NCI-H2107 treated with DMSO at 0.1 percent for 48 hours (cell line): Measurements from ENCODE around the gene XPR1.
"Not testable (repeated sequence)": the region's sequence is repeated elsewhere in the genome, so short reads cannot be mapped to it uniquely, and the experiment has no call there.

Experiments
- DNase-seq: peaks from one replicate; lab custom pipeline; 2025; ENCODE audit not compliant: unreplicated experiment; lab: John Stamatoyannopoulos, UW

Gene XPR1

DNA sequence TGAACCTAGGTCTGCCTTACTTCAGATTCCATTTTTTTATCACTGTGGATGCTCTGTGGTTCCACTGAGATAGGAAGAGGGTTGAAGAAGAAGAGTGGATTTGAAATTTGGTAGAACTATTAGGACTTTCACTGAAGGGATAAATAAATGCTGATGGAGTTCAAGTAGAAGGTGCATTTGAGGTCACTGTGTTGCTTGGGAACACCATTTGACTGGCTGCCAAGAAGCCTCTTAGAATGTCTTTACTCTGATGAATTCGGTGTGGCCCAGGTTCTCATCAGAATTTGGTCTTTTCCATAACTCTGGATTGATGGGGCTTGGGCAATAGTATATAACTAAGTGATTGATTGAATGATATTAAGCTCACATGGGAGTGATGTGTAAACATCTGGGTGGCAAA lies 11.9 kb downstream of the XPR1 start:
- DNase-seq, result peak; percentile 34

DNA sequence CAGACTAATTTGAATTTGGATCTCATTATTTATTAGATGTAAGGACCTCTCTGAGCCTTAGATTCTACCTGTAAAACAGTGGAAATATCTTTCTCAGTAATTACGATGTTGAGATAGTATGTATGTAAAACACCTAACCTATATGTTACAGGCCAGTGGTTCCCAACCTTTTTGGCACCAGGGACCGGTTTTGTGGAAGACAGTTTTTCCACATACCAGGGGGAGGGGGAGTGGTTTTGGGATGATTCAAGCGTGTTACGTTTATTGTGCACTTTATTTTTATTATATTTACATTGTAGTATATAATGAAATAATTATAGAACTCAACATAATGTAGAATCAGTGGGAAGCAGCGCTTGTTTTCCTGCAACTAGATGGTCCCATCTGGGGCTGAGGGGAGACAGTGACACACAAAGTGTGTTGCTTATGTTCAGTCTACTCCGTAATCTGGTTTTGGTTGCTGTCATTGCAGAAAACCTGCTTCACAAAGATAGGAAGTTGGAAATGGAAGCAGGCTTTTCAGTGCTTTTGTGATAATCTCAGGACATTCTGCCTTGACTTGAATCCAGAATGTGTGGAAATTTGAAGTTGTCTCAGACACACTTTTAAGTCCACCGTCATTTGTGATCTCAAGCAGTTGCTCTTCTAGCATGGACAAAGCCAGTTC lies 12.8 kb downstream of the XPR1 start:
- no peak for DNase-seq

DNA sequence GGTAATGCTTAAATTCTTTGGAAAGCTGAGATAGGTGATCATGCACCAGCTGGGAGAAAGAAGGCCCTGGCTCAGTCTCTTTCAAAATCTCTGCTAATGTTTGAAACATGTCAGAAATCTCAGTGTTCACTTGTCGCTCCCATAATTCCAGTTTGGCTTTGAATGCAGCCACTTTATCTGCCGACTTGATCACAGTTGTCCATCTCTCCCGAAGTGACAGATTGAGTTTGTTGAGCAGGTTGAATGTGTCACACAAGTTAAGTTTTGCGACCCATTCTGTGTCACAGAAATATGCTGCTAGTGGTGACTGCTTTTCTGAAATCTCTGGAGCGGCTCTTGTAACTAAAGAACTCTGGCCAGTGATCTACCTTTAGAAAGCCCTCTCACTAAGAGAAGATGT lies 13.4 kb downstream of the XPR1 start:
- DNase-seq, result not testable (repeated sequence)

DNA sequence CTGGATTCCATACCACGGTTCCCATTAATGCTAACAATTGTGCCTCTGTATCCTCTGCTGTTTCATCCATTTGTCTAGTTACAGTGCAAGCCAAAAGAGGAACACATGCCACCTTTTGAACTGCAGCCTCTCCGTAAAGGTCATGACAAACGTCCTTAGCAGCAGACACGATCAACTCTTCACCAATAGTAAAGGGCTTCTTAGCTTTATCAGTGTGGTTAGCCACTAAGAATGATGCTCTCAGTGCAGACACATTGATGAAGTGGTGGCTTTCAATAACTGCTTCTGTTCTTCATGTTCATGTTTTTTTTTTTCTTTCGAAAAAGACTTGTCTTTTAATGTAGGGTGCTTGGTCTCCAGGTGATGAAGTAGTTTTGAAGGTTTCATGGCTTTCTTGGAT lies 14.3 kb downstream of the XPR1 start:
- no peak for DNase-seq

DNA sequence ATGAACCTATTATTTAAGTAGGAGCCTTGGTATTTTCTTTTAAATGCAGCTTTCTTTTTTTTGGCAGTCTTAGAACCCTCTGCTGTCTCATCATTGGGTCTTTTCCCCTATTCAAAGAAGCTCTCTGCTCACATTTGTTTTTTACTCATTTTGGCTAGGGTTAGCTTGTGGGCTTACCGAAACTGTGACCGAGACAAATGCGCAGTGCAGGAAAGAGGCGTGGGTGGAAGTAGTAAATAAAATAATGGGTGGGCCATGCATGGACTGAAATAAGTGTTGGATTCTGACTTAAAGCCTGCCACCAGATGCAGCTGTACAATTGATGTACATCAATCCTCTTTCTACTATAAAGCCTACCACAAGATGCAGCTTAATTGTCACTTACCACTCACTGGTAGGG lies 14.7 kb downstream of the XPR1 start:
- DNase-seq, result no peak

DNA sequence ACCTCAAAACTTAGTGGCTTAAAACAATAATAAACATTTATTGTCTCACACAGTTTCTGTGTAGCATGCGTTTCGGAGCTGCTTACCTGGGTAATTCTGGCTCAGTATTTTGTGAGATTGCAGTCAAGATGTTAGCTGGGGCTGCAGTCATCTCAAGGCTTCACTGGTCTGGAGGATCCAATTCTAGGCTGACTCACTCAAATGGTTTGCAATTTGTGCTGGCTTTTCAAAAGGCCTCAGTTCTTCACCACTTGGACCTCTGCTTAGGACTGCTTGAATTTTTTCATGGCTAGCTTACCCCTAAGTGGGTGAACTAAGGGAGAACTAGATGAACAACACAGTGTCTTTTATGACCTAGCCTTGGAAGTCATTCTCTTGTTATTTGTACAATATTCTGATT lies 21.0 kb downstream of the XPR1 start:
- no peak for DNase-seq

DNA sequence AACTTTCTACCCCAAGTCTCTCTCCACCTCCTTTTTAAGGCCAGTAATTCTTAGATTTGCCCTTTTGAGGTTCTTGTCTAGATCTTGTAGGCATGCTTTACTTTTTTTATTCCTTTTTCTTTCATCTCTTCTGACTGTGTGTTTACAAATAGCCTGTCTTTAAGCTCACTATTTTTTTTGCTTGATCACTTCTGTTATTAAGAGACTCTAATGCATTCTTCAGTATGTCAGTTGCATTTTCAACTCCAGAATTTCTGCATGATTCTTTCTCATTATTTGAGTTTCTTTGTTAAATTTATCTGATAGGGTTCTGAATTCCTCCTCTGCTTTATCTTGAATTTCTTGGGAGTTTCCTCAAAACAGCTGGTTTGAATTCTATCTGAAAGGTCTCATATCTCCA lies 30.9 kb downstream of the XPR1 start:
- no peak for DNase-seq

DNA sequence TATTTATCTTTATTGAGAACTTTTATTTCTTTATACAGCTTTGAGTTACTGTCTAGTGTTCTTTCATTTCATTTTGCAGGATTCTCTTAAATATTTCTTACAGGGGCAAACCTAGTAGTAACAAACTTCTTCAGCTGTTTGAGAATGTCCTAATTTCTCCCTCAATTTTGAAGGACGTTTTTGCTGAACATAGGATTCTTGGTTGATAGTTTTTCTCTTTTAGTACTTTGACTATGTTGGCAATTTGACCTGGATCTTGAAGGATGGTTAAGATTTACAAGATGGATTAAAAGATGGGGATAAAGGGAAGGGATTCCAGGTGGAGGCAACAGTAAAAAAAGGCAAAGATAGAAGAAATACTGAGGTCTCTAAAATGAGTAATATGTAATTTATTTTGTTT lies 38.9 kb downstream of the XPR1 start:
- no peak for DNase-seq

DNA sequence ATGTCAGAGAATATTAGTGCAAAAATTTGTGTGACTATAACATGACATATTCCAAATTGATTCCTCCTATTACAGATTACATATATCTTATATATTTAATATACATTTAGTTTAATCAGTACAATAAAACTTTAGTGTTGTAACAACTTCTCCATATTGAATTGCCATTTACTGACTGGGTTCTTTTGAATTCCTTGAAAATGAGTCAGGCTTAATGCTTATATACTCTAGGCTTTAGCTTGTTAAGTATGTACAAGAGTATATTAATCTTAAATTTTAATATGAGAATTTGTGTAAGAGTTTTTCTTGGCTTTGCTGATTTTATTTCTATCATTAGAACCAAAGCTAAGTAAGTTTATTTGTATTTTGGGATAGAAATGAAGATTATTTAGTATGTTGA lies 40.3 kb downstream of the XPR1 start:
- no peak for DNase-seq

DNA sequence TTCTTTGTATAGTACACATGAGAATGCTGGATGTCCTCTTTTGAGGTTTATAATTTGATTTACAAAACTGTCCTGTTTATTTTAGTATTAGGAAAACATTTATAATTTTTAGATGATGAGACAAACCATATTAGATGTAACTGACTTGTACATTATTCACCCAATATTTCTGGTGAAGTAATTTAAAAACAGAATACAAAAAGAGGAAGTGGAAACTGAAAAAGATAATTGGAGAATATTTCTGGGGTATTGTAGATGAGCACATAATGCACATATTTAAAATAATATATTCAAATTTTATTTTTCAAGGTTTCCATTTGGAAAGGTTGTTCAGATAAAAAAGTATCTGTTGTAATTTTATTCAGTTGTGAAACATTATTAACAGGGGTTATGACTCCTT lies 40.7 kb downstream of the XPR1 start:
- DNase-seq, result no peak

DNA sequence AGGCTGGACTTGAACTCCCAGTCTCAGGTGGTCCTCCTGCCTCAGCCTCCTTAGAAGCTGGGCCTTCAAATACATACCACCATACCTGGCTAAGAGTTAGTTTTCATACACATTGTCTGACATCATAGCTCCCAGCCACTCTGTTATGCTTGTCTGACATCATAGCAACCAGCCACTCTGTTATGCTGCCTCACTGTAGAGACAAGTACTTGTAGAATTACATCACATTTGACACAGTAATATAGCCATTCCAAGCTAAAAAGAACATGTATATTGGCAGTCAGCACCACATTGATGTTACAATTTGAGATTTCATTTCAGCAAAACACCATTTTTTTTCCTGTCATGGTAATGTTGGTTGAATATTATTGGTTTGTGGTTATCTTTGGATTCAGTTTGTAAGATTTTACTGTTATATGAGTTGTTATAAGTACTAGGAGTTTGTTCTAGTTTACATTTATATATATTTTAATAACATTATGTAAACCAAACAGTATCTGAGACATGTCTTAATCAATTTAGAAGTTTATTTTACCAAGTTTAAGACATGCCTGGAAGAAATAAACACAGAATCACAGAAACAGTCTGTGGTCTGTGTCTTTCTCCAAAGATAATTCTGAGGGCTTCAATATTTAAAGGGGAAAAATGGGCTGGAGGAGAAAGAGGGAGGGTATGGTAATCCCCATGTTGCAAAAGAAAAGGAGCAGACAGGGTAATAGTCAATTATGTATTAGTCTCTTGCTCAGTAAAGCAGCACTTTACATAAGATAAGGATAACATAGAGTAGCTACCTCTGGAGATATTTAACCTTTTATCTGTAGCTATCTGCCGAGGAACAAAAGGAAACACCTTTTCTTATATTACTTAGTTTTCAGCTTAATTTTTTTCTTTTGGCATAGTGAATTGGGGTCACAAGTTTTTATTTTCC lies 43.0 kb downstream of the XPR1 start:
- DNase-seq, result no peak

DNA sequence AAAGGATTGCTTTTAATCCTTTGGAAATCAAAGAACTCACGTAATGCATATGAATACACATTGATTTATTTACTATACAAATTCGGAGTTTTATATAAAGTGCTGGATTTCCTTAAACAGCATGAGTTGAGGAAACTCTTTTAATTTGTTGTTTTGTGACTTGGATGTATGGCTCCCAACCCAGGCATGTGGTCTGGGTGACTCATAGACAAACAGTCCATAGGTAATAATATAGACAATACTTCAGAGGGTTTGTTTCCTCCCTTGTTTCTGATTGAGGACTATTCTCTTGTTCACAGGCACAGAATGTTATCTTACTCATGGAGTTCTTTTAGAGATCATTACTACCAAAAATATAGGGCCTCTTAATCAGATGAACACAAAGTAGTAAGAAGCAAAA lies 43.8 kb downstream of the XPR1 start:
- no peak for DNase-seq

DNA sequence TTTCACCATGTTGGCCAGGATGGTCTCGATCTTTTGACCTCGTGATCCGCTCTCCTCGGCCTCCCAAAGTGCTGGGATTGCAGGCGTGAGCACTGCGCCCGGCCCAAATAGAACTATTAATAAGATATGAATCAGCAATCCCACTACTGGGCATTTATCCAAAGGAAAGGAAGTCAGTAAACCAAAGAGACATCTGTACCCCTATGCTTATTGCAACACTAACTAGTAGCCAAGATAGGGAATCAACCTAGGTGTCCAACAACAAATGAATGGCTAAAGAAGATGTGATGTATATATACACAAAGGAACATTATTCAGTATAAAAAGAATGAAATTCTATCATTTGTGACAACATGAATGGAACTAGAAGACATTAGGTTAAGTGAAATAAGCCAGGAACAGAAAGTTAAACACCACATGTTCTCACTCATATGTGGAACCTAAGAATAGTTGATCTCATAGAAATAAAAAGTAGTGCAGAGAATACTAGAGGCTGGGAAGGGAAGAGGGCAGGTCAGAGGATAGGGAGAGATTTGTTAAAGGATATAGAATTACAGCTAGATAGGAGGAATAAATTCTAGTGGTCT lies 48.8 kb downstream of the XPR1 start:
- DNase-seq, result no peak

DNA sequence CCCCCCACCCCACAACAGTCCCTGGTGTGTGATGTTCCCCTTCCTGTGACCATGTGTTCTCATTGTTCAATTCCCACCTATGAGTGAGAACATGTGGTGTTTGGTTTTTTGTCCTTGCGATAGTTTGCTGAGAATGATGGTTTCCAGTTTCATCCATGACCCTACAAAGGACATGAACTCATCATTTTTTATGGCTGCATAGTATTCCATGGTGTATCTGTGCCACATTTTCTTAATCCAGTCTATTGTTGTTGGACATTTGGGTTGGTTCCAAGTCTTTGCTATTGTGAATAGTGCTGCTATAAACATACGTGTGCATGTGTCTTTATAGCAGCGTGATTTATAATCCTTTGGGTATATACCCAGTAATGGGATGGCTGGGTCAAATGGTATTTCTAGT lies 51.3 kb downstream of the XPR1 start:
- not testable (repeated sequence) for DNase-seq

DNA sequence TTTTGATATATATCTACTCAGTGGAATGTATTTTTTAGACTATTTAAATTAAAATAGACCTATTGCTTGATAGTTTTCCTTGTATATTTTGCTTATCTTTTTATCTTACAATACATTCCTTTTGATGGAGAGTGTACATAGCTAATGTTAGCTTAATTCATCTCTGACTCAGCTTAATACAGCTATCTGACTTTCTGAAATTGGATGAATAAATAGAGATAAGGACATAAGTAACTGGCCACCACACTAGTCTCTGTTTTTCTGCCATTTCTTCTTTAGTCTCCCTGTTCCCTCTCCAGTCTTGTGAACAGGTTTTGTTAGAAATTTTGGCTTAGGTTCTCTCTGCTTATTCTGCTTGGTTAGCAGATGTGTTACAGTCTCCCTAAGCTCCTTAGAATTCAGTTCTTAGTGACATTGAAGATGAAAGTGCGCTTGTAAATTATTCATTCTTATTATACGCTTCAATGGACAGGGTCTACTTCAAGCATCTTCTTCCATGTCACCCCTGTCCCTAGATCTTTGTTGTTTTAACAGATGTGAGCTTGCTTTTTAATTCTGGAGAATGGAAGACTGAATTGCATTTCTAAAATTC lies 59.6 kb downstream of the XPR1 start:
- DNase-seq, result no peak

DNA sequence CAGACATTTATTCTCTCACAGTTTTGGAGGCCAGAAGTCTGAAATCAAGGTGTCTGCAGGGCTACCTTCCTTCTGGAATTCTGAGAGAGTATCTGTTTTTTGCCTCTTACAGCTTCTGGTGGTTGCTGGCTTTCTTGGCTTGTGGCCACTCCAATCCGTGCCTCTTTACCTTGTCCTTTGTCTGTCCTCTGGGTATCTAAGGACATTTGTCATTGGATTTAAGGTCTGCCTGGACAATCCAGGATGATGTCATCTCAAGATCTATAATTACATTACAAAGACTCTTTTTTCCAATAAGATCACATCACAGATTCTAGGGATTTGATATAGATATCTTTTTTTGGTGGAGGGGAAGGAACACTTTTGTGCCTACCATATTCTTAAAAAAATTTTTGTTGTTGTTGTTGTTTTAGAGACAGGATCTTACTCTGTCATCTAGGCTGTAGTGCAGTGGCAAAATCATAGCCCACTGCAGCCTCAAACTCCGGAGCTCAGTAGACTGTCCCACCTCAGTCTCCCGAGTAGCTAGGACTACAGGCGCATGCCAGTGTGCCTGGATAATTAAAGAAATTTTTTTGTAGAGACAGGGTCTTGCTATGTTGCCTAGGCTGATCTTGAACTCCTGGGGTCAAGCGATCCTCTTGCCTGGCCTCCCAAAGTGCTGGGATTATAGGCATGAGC lies 61.9 kb downstream of the XPR1 start:
- no peak for DNase-seq

DNA sequence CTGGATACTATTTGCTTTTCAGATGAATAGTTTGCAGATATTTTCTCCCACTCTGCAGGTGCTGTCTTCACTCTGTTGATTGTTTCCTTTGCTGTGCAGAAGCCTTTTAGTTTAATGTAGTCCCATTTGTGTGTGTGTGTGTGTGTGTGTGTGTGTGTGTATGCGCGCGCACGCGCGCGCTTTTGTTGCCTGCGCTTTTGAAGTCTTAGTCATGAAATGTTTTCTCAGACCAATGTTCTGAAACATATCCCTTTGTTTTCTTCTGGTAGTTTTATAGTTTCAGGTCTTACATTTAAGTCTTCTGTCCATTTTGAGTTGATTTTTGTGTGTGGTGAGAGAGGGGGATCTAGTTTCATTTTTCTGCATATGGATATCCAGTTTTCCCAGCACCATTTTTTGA lies 63.5 kb downstream of the XPR1 start:
- DNase-seq, result no peak

DNA sequence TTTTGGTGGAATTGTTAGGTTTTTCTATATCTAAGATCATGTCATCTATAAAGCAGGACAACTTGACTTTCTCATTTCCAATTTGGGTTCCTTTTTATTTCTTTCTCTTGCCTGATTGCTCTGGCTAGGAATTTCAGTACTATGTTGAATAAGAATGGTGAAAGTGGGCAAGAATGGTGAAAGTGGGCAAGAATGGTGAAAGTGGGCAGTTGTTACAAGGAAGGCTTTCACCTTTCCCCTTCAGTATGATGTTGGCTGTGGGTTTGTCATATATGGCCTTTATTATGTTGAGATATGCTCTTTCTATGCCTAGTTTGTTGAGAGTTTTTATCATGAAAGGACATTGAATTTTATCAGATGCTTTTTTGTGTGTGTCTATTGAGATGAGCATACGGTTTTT lies 64.5 kb downstream of the XPR1 start:
- DNase-seq, result no peak

DNA sequence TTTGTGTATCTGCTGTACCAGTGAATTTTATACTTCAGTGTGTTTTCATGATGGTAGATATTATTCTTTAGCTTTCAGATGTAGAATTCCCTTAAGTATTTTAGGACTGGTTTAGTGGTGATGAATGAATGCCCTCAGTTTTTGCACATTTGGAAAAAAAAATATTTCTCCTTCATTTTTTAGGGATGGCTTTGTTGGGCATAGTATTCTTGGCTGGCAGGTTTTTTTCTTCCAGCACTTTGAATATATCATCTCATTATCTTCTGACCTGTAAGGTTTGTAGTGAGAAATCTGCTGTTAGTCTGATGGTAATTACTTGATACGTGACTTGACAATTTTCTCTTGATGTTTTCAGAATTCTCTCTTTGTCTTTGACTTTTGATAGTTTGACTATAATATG lies 66.8 kb downstream of the XPR1 start:
- no peak for DNase-seq

DNA sequence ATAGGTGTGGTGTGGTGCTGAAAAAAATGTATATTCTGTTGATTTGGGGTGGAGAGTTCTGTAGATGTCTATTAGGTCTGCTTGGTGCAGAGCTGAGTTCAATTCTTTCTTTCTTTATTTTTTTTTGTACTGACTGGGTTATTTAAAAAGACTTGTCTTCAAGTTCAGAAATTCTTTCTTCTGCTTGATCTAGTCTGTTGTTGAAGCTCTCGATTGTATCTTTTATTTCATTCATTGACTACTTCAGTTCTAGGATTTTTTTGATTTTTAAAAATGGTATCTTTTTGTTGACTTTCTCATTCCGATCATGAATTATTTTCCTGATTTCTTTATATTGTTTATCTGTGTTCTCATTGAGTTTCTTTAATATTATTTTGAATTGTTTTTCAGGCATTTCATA lies 70.6 kb downstream of the XPR1 start:
- DNase-seq, result not testable (repeated sequence)

DNA sequence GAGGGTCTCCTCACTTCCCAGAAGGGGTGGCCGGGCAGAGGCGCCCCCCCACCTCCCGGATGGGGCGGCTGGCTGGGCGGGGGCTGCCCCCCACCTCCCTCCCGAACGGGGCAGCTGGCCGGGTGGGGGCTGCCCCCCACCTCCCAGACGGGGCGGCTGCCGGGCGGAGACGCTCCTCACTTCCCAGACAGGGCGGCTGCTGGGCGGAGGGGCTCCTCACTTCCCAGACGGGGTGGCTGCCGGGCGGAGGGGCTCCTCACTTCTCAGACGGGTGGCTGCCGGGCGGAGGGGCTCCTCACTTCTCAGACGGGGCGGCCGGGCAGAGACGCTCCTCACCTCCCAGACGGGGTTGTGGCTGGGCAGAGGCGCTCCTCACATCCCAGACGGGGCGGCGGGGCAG lies 78.9 kb downstream of the XPR1 start:
- DNase-seq, result not testable (repeated sequence)
